ENCODE data around the gene CTIF.

CTIF gene

DNA sequence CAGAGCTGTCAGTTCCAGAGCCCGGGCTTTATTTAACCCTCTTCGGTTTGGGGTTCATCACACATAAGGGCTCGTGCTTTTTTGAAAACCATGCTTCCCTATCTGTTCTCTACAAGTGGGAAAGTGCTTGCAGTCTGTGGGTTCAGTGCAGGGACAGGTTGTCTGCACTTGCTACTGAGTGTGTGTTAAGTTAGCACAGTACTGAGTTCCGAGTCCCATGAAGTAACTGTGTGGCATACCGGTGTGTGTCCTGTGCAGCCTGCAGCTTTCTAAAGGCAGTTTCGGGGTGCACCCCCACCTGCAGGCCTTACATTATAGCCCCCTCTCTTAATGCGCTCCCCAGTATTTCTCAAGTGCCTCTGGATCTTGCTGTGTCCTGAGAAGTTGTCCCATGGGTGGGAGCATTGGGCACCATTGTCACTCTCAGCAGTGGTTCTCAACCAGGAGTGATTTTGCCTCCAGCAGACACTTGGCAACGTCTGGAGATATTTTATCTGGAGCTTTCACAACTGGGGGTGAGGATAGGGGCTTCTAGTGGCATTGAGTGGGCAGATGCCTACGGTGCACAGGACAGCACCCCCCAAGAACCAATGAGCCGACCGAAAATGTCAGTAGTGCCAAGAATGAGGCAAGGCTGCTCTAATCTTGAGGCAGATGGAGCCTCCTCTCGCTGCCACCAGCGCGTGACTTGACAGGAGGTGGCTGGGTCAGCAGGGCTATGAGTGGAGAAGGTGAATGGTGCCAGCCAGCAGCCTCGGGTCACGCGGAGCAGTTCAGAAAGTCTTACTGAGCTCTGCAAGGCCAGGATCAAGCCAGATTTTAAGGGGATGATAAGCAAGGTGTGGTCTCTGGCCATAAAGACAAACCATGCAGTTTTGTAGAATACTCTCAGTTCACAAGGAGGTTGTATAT lies 259.8 kb downstream of the CTIF start:
- H3K36me3 ChIP-seq (ENCODE audit: low read length), result no peaks in the 10 kb centered on the region

DNA sequence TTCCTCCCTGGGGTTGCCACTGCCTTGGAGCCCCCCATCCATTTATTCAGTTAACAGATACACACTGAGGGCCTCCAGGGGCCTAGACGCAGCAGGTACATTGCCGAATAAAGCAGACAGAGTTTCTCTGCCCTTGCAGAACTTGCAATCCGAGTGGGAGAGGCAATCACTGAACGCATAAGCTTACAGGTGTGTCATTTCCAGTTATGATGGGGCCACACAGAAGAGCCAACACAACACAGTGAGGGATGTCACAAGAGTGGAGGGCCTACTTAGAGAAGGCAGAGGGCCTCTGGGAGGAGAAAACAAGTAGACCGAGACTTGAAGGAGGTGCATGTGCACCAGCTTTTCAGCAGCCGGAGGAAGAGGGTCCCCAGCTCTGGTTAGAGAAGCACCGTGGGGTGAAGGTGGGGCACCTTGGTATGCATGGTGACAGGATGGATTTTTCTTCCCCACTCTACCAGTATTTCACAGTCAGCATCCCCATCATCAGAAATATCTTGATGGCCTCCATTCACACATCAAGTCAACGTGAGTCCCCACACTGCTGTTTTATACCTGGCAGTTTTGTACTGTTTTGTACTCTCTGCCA lies 261.0 kb downstream of the CTIF start:
- no peaks in the 10 kb centered on the region for H3K36me3 ChIP-seq (ENCODE audit: low read length)
- no peaks in the 10 kb centered on the region for H3K27me3 ChIP-seq (ENCODE audit: low read length)
- no peaks in the 10 kb centered on the region for H4K20me1 ChIP-seq (ENCODE audit: low read depth, low read length)
- H3K9me2 ChIP-seq (replicated peaks; ENCODE audit: insufficient read depth, low read length), result no peaks in the 10 kb centered on the region
- TF ChIP-seq, protein P1, sequence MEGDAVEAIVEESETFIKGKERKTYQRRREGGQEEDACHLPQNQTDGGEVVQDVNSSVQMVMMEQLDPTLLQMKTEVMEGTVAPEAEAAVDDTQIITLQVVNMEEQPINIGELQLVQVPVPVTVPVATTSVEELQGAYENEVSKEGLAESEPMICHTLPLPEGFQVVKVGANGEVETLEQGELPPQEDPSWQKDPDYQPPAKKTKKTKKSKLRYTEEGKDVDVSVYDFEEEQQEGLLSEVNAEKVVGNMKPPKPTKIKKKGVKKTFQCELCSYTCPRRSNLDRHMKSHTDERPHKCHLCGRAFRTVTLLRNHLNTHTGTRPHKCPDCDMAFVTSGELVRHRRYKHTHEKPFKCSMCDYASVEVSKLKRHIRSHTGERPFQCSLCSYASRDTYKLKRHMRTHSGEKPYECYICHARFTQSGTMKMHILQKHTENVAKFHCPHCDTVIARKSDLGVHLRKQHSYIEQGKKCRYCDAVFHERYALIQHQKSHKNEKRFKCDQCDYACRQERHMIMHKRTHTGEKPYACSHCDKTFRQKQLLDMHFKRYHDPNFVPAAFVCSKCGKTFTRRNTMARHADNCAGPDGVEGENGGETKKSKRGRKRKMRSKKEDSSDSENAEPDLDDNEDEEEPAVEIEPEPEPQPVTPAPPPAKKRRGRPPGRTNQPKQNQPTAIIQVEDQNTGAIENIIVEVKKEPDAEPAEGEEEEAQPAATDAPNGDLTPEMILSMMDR (IDR thresholded peaks at IDR 0.05; ENCODE audit: insufficient read depth, low read length, poor library complexity, severe bottlenecking), result no peak
- no peak for TF ChIP-seq EZH2phosphoT487 (conservative IDR thresholded peaks at IDR 0.05; ENCODE audit: low read length)
- no peak overlapping the region for H3K4me2 ChIP-seq (ENCODE audit: low read depth, low read length, poor library complexity, severe bottlenecking)
- no peak overlapping the region for H3K27ac ChIP-seq (ENCODE audit: low read depth, low read length)
- no peaks in the 10 kb centered on the region for H3K9me3 ChIP-seq (ENCODE audit: insufficient read depth, low read length)
- no peak overlapping the region for H3K4me3 ChIP-seq (ENCODE audit: insufficient read depth, low read length, poor library complexity, severe bottlenecking)
- H3K9ac ChIP-seq (ENCODE audit: low read length), result no peak overlapping the region
- H3F3A ChIP-seq (ENCODE audit: insufficient read depth), result no peaks in the 10 kb centered on the region
- no peaks in the 10 kb centered on the region for H3K79me2 ChIP-seq (ENCODE audit: insufficient read depth, low read length)
- no peak overlapping the region for H2AFZ ChIP-seq (ENCODE audit: low read depth, low read length, severe bottlenecking)

More for the DNA sequence above, 259.8 kb downstream of the CTIF start:
- H4K20me1 ChIP-seq (ENCODE audit: low read depth, low read length), result no peaks in the 10 kb centered on the region
- no peak overlapping the region for H3K4me2 ChIP-seq (ENCODE audit: low read depth, low read length, poor library complexity, severe bottlenecking)
- no peak overlapping the region for H3K9ac ChIP-seq (ENCODE audit: low read length)
- no peaks in the 10 kb centered on the region for H3K27me3 ChIP-seq (ENCODE audit: low read length)
- no peak overlapping the region for H3K4me3 ChIP-seq (ENCODE audit: insufficient read depth, low read length, poor library complexity, severe bottlenecking)
- H3K9me2 ChIP-seq (replicated peaks; ENCODE audit: insufficient read depth, low read length), result no peaks in the 10 kb centered on the region
- H3K79me2 ChIP-seq (ENCODE audit: insufficient read depth, low read length), result no peaks in the 10 kb centered on the region
- no peaks in the 10 kb centered on the region for H3F3A ChIP-seq (ENCODE audit: insufficient read depth)
- H3K9me3 ChIP-seq (ENCODE audit: insufficient read depth, low read length), result no peaks in the 10 kb centered on the region
- TF ChIP-seq, protein P1 (IDR thresholded peaks at IDR 0.05; ENCODE audit: insufficient read depth, low read length, poor library complexity, severe bottlenecking), result no peak
- TF ChIP-seq EZH2phosphoT487 (conservative IDR thresholded peaks at IDR 0.05; ENCODE audit: low read length), result no peak
- H2AFZ ChIP-seq (ENCODE audit: low read depth, low read length, severe bottlenecking), result no peak overlapping the region
- H3K27ac ChIP-seq (ENCODE audit: low read depth, low read length), result no peak overlapping the region

DNA sequence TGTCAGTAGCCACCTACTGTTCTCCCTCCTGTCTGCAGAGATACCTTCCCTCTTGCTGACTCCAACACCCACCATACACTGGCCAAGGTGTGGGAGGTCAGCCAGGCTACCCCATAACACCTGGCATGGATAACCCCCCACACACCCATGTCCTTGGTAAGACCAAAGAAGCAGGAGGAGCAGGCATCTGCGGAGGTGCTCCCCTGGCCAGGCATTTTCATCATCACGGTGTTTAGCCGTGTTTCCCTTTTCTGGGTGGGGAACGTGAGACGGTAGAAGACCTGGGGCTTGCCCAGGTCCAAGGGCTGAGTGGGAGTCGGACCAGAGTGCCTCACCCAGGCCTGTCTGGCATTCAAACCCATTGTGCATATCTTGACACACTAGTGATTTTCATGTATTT lies 261.6 kb downstream of the CTIF start:
- Histone ChIP-seq H3K36me3 (ENCODE audit: low read length) (no peaks in the 10 kb centered on the region), H3K4me3 (ENCODE audit: insufficient read depth, low read length, poor library complexity, severe bottlenecking) (no peak overlapping the region), H3K27me3 (ENCODE audit: low read length) (no peaks in the 10 kb centered on the region), H3K4me2 (ENCODE audit: low read depth, low read length, poor library complexity, severe bottlenecking) (no peak overlapping the region), H3F3A (ENCODE audit: insufficient read depth) (no peaks in the 10 kb centered on the region), H3K9me2 (replicated peaks; ENCODE audit: insufficient read depth, low read length) (no peaks in the 10 kb centered on the region), H3K27ac (ENCODE audit: low read depth, low read length) (no peak overlapping the region), H4K20me1 (ENCODE audit: low read depth, low read length) (no peaks in the 10 kb centered on the region), H3K9ac (ENCODE audit: low read length) (no peak overlapping the region), H3K9me3 (ENCODE audit: insufficient read depth, low read length) (no peaks in the 10 kb centered on the region), H3K79me2 (ENCODE audit: insufficient read depth, low read length) (no peaks in the 10 kb centered on the region), H2AFZ (ENCODE audit: low read depth, low read length, severe bottlenecking) (no peak overlapping the region)
- TF ChIP-seq EZH2phosphoT487 (conservative IDR thresholded peaks at IDR 0.05; ENCODE audit: low read length), result no peak
- TF ChIP-seq, protein P1 (IDR thresholded peaks at IDR 0.05; ENCODE audit: insufficient read depth, low read length, poor library complexity, severe bottlenecking), result no peak
